ENCODE measurements around the gene C4orf46. TPM values are rescaled to one million over a fixed set of nuclear protein-coding genes. Genes with fewer than 3 reads are reported as not detected.

C4orf46 gene
- total and polyA plus RNA-seq, 10 of the 15 experiments (the other 5 are each of a cell fraction or from before 2014, with no cell fraction given): 9.3 to 40.2 (median 20.5) TPM

DNA sequence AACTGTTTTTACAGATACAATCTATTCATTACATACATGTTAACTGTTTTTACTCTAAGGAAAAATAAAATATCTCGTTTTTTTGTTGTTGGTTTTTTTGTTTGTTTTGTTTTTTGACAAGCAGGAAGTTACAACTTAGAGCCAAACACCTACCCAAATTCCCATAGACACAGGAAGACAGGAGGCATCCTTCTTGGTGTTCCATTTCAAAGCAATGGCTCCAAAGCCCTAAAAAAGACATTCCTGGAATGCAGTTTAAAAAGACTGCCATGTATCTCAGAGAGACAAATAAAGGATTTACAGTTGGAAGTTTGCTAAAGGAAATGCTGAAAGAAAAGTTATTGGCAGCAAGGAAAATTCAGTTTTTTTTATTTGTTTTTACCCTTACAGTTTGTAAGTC, 17.1 kb upstream of the C4orf46 start (continued):
- TF ChIP-seq, protein P1, sequence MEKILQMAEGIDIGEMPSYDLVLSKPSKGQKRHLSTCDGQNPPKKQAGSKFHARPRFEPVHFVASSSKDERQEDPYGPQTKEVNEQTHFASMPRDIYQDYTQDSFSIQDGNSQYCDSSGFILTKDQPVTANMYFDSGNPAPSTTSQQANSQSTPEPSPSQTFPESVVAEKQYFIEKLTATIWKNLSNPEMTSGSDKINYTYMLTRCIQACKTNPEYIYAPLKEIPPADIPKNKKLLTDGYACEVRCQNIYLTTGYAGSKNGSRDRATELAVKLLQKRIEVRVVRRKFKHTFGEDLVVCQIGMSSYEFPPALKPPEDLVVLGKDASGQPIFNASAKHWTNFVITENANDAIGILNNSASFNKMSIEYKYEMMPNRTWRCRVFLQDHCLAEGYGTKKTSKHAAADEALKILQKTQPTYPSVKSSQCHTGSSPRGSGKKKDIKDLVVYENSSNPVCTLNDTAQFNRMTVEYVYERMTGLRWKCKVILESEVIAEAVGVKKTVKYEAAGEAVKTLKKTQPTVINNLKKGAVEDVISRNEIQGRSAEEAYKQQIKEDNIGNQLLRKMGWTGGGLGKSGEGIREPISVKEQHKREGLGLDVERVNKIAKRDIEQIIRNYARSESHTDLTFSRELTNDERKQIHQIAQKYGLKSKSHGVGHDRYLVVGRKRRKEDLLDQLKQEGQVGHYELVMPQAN (conservative IDR thresholded peaks at IDR 0.05): no peak
- TF ChIP-seq NFIC (IDR thresholded peaks at IDR 0.05; ENCODE audit: low read depth, low read length) (no peak), CHD1 (IDR thresholded peaks at IDR 0.05; ENCODE audit: low read depth, low read length) (no peak)
- TF ChIP-seq, protein P2, sequence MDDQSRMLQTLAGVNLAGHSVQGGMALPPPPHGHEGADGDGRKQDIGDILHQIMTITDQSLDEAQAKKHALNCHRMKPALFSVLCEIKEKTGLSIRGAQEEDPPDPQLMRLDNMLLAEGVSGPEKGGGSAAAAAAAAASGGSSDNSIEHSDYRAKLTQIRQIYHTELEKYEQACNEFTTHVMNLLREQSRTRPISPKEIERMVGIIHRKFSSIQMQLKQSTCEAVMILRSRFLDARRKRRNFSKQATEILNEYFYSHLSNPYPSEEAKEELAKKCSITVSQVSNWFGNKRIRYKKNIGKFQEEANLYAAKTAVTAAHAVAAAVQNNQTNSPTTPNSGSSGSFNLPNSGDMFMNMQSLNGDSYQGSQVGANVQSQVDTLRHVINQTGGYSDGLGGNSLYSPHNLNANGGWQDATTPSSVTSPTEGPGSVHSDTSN (IDR thresholded peaks at IDR 0.05; ENCODE audit: insufficient replicate concordance, low read depth, low read length): no peak

DNA sequence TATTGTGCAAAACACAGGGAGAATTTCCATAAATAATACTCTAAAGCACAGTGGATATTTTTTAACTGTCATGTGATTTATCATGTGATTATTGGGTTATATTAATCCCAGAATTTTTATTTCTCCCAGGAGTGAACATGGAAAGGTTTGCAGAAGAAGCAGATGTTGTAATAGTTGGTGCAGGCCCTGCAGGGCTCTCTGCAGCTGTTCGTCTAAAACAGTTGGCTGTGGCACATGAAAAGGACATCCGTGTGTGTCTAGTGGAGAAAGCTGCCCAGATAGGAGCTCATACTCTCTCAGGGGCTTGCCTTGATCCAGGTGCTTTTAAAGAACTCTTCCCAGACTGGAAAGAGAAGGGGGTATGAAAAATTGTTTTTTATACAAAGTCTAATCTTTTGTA, 10.4 kb upstream of the C4orf46 start:
- ChIA-PET SMC1A (ENCODE audit: uncharacterized antibody, unreplicated experiment) (no interaction called here), POLR2A (no interaction called here), CTCF (no interaction called here), RAD21 (ENCODE audit: unreplicated experiment) (no interaction called here)
- no peak overlapping the region for H3K27ac ChIP-seq (ENCODE audit: control insufficient read depth, insufficient read depth)
- no peaks in the 10 kb centered on the region; a peak in 1 of 4 replicates for H3K36me3 ChIP-seq (ENCODE audit: control insufficient read depth in 2 of 2, insufficient read depth in 2 of 2, low read length in 1 of 2)
- H3K27me3 ChIP-seq (replicated peaks in 1 of 2; ENCODE audit: control insufficient read depth in 2 of 2, insufficient read depth in 2 of 2, low read length in 1 of 2): no peaks in the 10 kb centered on the region
- no peaks in the 10 kb centered on the region for H3K4me1 ChIP-seq (ENCODE audit: control insufficient read depth, insufficient read depth, low read length)
- H3K9me3 ChIP-seq (replicated peaks; ENCODE audit: control insufficient read depth, insufficient read depth, low read length): no peaks in the 10 kb centered on the region
- no TSS peak for BruUV-seq (replicated peaks)
- H3K4me3 ChIP-seq: no peak overlapping the region
- ATAC-seq (no peak), DNase-seq (ENCODE audit: low read depth, low spot score) (no peak), FAIRE-seq (no peak)
- in situ Hi-C loops (cut with MboI): no loop called here
- H4K20me1 ChIP-seq (ENCODE audit: control insufficient read depth, insufficient read depth): no peaks in the 10 kb centered on the region
- H3K79me2 ChIP-seq (ENCODE audit: control insufficient read depth, insufficient read depth, low read length): no peaks in the 10 kb centered on the region
- no peak overlapping the region for H3K9ac ChIP-seq (ENCODE audit: control insufficient read depth, insufficient read depth, low read length)
- TF ChIP-seq SUPT20H (IDR thresholded peaks at IDR 0.05; ENCODE audit: borderline replicate concordance, control insufficient read depth, low read depth, low read length): no peak
- TF ChIP-seq KDM1A (IDR thresholded peaks at IDR 0.05; ENCODE audit: borderline replicate concordance): no peak
- TF ChIP-seq HDGF (IDR thresholded peaks at IDR 0.05): no peak
- TF ChIP-seq CHD4 (IDR thresholded peaks at IDR 0.05): no peak
- no peak for TF ChIP-seq NFXL1 (IDR thresholded peaks at IDR 0.05; ENCODE audit: borderline replicate concordance)
- TF ChIP-seq, protein P1 (conservative IDR thresholded peaks at IDR 0.05): no peak
- TF ChIP-seq SMAD5 (IDR thresholded peaks at IDR 0.05; ENCODE audit: low read depth): no peak
- no peak for TF ChIP-seq NR2C2 (IDR thresholded peaks at IDR 0.05; ENCODE audit: borderline replicate concordance, control insufficient read depth, insufficient read length, low read depth)
- TF ChIP-seq MEF2B (IDR thresholded peaks at IDR 0.05; ENCODE audit: partially characterized antibody, poor library complexity, severe bottlenecking): no peak
- TF ChIP-seq ZNF274 (IDR thresholded peaks at IDR 0.05; ENCODE audit: insufficient read depth, insufficient read length): no peak
- intact Hi-C loops (cut with micrococcal nuclease; ENCODE audit: unreplicated experiment): no loop called here
- no peak overlapping the region for H3K4me2 ChIP-seq (ENCODE audit: control insufficient read depth, insufficient read depth)
- H2AFZ ChIP-seq (ENCODE audit: control insufficient read depth, low read depth, low read length): no peak overlapping the region
- WGBS (ENCODE audit: insufficient coverage, insufficient replicate concordance, low lambda C conversion rate, missing lambda C conversion rate): 53% methylated on average over 2 of the region's 2 CpGs

Data from GM12878 (cell line).